Measurements from ENCODE around the gene TCF12.

GRCh38 chr15:57227899-57228298 lies 309.5 kb downstream of the TCF12 start:
- TF ChIP-seq POLR2A (IDR thresholded peaks at IDR 0.05) (no peak), CTCF (IDR thresholded peaks at IDR 0.05) (no peak)
